ENCODE results near the gene UBTD1.
A peak's percentile ranks its signal among the peaks of the same experiment; 100 is the strongest.
"Not testable (repeated sequence)": the region's sequence is repeated elsewhere in the genome, so short reads cannot be mapped to it uniquely, and the experiment has no call there.

UBTD1 gene

DNA sequence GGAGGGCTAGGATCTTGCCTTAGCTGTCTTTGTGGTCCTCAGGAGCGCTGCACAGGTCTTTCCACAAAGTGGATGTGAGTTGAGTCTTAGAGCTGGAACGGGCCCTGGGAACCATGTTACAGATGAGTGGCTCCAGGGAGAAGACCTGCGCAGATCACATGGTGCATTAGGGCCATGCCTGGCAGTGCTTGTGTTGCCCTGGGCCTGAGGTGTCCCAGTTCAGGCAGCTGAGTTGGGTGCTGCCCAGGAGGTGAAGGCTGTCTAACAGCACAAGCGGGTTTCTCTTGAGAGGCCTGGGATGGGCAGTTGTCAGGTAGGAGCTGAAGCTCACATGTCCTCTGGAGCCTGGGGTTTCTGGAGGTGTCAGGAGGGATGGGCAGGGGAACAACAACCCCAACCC lies 40.1 kb downstream of the UBTD1 start:
- DNase-seq (ENCODE audit: low read depth) = no peak

GRCh38 chr10:97539523-97540200 lies 40.9 kb downstream of the UBTD1 start:
- DNase-seq (ENCODE audit: low read depth) = no peak

DNA sequence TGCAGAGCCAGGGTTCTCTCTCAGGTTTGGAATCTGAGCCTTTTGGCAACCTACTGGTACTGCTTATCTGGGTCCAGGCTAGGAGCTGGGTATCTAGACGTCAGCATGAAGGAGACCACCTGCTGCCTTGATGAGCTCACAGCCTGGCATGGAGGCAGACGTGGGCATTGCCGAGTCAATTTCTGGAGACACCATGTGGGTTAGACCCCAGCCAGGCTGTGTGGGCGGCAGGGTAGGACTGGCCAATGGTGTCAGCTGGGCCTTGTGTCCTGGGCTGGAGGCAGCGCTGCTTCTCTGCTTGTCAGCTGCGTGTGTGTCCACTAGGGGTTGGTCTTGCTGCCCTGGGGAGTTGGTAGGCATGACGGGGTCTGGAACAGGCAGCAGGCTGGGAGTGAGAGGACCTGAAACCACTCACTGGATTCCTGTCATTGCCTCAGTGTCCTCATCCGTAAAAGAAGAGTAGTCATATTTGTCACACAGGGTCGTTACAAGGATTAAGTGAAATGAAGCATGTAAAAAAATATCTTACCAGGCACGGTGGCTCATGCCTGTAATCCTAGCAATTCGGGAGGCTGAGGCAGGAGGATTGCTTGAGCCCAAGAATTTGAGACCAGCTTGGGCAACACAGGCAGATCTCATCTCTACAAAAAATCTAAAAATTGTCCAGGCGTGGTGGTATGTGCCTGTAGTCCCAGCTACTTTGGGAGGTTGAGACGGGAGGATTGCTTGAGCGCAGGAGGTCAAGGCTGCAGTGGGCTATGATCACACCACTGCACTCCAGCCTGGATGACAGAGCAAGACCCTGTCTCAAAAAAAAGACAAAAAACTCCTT lies 42.2 kb downstream of the UBTD1 start:
- DNase-seq (ENCODE audit: low read depth) = no peak

GRCh38 chr10:97542169-97543024 lies 43.7 kb downstream of the UBTD1 start:
- no peak for DNase-seq (ENCODE audit: low read depth)

- DNase-seq (ENCODE audit: low read depth) = peak; percentile 11
These were observed 44.4 kb downstream of the UBTD1 start for GRCh38 chr10:97543025-97543546.

DNA sequence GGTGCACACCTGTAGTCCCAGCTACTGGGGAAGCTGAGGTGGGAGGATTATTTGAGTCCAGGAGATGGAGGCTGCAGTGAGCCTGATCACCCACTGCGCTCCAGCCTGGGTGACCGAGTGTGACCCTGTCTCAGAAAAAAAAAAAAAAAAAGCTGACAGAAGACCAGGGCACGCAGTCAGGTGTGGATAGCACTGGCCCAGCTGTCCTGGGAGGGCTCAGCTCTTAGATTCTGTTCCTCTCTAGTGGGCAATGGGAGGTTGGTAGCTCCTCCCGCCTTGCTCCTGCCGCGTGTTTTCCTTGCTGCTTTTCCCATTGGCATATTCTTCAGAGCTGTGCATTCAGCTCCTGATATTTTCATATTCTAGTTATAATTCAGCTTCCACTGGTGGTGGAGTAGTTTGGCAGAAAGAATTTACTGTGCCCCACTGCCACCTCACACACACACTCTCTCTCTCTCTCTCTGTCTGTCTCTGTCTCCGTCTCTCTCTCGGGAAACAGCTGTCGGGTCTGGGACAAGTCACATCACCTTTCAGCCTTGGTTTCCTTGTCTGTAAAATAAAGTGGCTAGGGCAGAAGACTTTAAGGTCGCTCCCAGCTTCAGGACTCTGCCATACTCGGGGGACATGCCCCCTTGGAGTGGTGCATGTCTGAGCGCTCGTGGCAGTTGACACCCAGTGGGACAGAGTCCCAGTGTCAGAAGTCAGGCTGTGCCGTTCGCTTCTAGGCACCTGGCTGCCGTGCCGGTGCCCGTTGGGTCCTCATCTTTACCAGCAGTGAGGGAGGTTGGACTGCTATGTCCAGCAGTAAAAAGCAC lies 47.9 kb downstream of the UBTD1 start:
- DNase-seq (ENCODE audit: low read depth) = no peak

GRCh38 chr10:97547271-97547600 lies 48.5 kb downstream of the UBTD1 start:
- DNase-seq (ENCODE audit: low read depth) = no peak

DNA sequence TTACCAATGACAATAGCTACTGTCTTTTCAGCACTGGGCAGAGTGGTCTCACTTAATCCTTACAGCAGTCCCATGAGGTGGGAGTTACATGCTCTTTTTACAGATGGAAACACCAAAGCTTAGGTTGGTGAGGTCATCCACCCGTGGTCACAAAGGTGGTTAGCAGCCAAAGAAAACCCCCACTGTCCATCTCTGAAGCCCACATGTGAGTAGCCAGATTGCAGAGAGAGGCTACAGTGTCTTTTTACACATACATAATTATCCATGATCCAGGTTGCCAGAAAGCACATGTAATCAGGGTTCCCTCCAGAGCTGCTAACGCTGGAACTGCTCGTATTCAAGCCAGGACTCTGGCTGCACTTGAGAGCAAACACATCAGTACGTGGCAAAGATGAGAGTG lies 49.2 kb downstream of the UBTD1 start:
- no peak for DNase-seq (ENCODE audit: low read depth)

DNA sequence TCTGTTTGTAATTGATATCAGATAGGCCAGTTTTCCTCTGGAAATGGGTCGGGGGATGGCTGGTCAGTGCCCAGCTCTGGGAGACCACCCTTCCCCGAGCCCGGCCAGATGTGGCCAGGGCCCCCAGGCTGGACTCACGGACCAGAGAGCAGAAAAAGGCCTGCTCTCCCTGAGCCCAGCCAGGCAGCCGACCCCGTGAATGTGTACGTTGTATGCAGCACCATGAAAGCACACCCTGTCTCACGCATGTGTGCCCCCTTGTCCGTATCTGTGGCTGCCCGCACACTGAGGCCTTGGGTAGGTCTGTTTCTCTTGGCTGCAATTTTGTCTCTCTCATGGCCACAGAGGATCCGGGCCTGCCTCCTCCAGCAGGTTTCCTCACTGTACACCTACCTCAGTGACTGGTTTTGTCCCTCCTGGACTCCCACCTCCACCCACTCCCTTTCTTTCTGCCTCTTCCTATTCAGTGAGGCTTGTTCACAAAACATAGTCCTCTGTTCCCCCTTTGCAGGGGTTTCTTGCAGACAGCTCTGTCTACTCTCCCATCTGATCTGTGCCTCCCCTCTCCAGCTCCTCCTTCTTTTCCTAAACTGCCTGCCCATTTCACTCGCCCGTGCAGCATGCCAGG lies 50.2 kb downstream of the UBTD1 start:
- DNase-seq (ENCODE audit: low read depth) = no peak

DNA sequence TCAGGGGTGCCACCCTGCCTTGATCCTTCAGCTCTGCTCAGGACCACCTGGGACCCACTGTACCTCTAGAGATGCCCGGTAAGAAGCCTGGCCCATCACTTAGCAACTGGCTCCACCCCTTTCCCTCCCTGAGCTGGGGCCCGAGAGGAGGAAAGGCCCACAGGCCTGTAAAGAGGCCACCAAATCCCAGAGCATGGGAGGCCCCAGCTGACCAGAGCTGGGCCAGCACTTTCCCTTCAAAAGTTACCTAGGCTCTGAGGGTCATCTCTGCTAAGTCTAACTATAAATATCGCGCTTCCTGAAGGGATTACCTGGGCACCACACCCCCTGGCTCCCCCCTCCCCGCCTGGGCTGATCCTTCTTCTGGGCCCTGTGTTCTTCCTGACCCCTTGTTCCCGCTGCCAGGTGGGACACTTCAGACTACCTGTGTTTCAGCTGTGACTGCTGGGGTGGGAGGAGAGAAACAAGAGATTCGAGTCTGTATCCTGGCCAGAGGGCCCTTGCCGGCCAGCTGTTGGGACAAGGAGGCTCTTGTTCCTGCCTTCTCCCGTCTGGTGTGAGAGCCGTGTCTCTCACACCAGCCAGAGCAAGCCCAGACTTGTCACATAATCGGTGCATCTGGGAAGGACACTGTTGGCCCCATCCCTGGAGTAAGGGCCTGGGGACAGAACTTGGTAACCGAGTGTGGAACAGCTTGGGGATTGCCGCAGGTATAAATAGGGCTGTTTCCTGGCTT lies 51.0 kb downstream of the UBTD1 start:
- no peak for DNase-seq (ENCODE audit: low read depth)

DNA sequence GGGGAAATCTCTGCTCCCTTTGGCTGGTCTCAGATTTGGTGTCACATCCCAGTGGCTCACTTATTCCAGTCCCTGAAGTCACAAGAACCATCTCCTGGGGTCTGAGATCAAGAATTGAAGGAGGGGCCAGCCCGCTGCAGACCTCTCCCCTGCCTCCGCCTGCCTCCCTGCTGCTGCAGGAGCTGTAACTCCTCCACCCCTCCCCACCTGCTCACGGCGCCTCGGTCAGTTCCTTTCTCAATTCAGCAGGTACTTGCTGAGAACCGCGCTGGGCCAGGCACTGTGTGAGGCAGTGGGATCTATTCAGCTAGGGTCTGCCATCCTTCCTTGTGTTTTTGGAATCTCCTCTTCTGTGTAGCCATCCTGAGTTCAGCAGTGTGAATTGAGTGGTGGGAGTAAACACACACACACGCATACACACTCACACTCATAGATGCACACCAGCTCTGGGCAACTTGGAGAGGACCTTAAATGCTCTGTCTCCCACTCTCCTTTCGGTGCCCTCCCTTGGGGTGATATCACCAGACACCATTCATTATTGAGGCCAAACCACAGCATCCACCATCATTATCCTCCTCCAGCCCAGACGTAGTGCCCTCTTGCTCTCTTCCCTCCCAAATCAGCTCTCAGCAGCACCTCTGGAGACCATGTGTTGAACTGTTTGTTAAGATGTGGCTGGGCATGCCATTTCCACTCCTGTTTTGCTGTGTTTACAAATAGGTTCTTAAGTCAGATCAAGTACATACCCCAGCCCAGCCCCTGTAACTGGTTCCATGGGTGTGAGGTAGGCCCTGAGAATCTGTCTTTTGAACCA lies 51.8 kb downstream of the UBTD1 start:
- DNase-seq (ENCODE audit: low read depth) = no peak

GRCh38 chr10:97551271-97551670 lies 52.5 kb downstream of the UBTD1 start:
- DNase-seq (ENCODE audit: low read depth) = no peak

DNA sequence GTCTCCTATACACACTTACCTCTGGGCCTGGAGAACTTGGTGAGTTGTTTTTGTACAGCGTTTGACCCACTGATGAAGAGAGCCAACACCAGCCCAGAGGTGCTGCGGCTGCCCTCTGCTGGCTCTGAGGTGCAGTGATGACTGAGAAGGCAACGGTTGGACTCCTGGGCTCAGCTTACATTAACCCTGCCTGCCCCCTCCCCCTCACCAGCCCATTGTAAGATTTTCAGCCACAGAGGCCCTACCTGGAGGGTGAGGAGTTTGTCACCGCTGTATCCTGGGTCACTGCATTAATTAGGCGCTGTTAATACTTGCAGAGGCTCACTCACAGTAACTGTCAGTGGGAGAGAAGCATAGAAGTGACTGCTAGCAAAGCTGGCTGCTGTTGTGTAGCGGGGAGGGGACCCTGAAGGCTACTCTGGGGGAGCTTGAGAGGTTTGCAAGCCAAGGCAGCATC lies 54.9 kb downstream of the UBTD1 start:
- DNase-seq (ENCODE audit: low read depth) = peak; percentile 14

GRCh38 chr10:97554336-97554735 lies 55.6 kb downstream of the UBTD1 start:
- DNase-seq (ENCODE audit: low read depth) = not testable (repeated sequence)

- DNase-seq (ENCODE audit: low read depth) = not testable (repeated sequence)
These were observed 56.8 kb downstream of the UBTD1 start for GRCh38 chr10:97555541-97555940.

- not testable (repeated sequence) for DNase-seq (ENCODE audit: low read depth)
These were observed 62.1 kb downstream of the UBTD1 start for GRCh38 chr10:97560731-97561381.

DNA sequence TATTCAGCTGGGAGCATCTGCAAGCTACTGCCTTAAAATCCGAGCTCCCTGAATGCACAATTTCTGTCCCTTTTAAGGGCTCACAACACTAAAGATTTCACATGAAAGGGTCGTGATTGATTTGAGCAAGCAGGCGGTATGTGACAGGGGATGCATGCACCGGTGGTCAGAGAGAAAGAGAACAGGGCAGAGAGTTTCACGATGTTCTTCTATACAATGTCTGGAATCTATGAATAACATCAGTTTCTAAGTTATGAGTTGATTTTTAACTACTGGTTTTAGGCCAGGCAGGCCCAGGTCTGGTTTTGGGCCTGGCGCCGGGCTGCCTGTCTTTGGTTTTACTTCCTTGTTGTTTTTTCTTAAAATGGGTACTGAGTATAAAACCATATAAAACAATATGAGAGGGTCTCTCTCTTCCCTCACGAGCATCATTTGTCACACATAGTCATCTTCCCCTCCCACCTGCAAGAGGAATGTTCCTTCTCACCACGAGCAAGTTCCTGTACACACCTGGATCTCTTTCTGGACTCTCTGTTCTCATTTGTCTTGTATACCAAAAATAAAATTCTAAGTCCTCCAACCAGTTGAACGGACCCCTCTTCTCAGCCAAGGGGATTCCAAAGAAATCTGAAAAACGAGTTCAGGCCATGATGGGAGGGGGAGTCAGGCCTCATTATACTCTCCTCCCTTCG lies 62.8 kb downstream of the UBTD1 start:
- not testable (repeated sequence) for DNase-seq (ENCODE audit: low read depth)

DNA sequence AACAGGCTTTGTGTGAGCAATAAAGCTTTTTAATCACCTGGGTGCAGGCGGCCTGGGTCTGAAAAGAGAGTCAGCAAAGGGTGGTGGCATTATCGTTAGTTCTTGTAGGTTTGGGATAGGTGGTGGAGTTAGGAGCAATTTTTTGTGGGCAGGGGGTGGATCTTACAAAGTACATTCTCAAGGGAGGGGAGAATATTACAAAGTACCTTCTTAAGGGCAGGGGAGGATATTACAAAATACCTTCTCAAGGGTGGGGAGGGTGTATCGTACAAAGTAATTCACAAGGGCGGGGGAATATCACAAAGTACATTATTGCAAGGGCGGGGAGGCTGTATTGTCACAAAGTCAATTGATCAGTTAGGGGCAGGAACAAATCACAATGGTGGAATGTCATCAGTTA lies 63.6 kb downstream of the UBTD1 start:
- not testable (repeated sequence) for DNase-seq (ENCODE audit: low read depth)
